ENCODE measurements around the gene EFCAB9. TPM values are rescaled to one million over a fixed set of nuclear protein-coding genes. Genes with fewer than 3 reads are reported as not detected.
A peak's percentile ranks its signal among the peaks of the same experiment; 100 is the strongest.

Gene EFCAB9
- total RNA-seq, 1 experiment from 2014 or later: not detected

DNA sequence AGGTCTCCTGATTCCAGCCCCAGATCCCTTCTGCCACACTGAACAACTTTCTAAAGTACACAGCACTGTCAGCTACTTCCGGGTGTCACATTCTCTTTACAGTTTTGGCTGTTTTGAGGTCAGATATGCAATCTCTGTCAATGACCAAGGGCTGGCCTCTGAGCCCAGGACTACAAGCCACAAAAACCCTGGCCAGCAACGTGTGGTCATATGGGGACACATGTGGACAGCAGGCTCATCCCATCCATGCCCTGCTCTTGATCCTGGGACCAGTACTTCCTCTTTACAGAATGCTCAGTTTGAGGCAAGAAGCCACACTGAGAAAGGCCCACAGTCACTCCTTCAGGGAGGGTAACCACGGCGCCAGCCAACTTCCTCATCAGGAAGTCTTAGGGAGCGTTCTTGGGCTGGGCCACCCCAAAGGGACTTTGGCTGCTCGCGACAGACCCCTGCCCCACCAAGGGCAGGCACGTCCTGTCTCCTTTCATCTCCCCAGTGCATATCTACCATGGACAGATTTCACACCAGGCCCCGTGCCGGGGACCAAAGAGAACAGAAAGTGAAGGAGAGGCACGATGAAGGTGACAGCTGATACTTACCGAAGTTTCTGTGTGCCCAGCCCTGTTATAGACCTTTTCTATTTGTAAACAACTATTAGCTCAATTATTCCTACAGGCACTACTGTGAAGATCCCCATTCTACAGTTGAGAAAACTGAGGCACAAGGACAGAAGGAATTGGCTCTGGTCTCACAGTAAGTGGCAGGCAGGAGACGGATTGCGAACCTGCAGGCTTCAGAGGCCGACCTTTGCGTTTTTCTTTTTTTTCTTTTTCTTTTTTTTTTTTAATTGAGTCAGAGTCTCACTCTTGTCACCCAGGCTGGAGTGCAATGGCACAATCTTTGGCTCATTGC lies 43.2 kb upstream of the EFCAB9 start:
- Histone ChIP-seq H2AFZ (ENCODE audit: low read length) (no peak overlapping the region), H4K91ac (ENCODE audit: insufficient read length, low read depth, low read length) (no peak overlapping the region), H3K14ac (ENCODE audit: insufficient read depth, low read length) (no peak overlapping the region; the same call in 1 of the 2 replicates), H3K23me2 (ENCODE audit: insufficient read length, low read depth, low read length, poor library complexity, severe bottlenecking) (no peaks in the 10 kb centered on the region), H3K23ac (ENCODE audit: insufficient read length, low read depth, low read length) (no peak overlapping the region), H2BK20ac (ENCODE audit: low read depth, low read length, poor library complexity, severe bottlenecking) (no peak overlapping the region), H3K4me2 (ENCODE audit: insufficient read depth, insufficient read length, low read length) (no peak overlapping the region), H2BK5ac (ENCODE audit: insufficient read length, low read length) (no peak overlapping the region), H2BK12ac (ENCODE audit: insufficient read length, low read depth, low read length) (no peak overlapping the region), H3K9ac (ENCODE audit: extremely low read depth, insufficient read length, low read length) (no peak overlapping the region), H3K79me1 (ENCODE audit: insufficient read depth, low read depth, low read length, poor library complexity, severe bottlenecking) (no peaks in the 10 kb centered on the region), H4K20me1 (ENCODE audit: control insufficient read depth, insufficient read depth, insufficient read length) (no peaks in the 10 kb centered on the region), H3K9me3 (ENCODE audit: control insufficient read depth, low read depth, low read length) (no peaks in the 10 kb centered on the region), H2BK15ac (ENCODE audit: low read depth, low read length) (no peak overlapping the region), H4K8ac (replicated peaks; ENCODE audit: insufficient read length, low read depth, low read length) (no peak overlapping the region), H3T11ph (ENCODE audit: low read length) (no peak overlapping the region), H3K27ac (ENCODE audit: insufficient read length, low read depth, low read length) (no peak overlapping the region), H3K4me1 (ENCODE audit: insufficient read depth, low read length) (no peaks in the 10 kb centered on the region), H3K56ac (ENCODE audit: insufficient read length, low read depth, low read length) (no peak overlapping the region), H3K18ac (ENCODE audit: insufficient read length, low read depth, low read length) (no peak overlapping the region), H3K79me2 (ENCODE audit: insufficient read depth, low read length) (no peaks in the 10 kb centered on the region), H4K5ac (ENCODE audit: insufficient read length, low read depth, low read length) (no peak overlapping the region), H3K4ac (ENCODE audit: low read depth, low read length) (no peak overlapping the region), H3K27me3 (ENCODE audit: insufficient read depth, low read length) (no peaks in the 10 kb centered on the region), H2BK120ac (ENCODE audit: low read depth, low read length, poor library complexity, severe bottlenecking) (no peak overlapping the region), H2AK5ac (ENCODE audit: insufficient read length, low read length) (no peak overlapping the region)
- Mint-ChIP-seq H3K9me3 (no peaks in the 10 kb centered on the region), H3K4me1 (no peaks in the 10 kb centered on the region), H3K4me3 (no peak overlapping the region), H3K36me3 (ENCODE audit: insufficient read depth in 1 of 3, low read depth in 3 of 3) (peaks cover 0 to 2% (median 0%) of the 10 kb centered on the region in 3 experiments; a peak in 3 of 7 replicates), H3K27me3 (ENCODE audit: low read depth) (no peaks in the 10 kb centered on the region), H3K27ac (peak overlapping the region in 2 of 3 experiments; percentile 29 to 72; a peak in 2 of 7 replicates)
- TF ChIP-seq, protein P1, sequence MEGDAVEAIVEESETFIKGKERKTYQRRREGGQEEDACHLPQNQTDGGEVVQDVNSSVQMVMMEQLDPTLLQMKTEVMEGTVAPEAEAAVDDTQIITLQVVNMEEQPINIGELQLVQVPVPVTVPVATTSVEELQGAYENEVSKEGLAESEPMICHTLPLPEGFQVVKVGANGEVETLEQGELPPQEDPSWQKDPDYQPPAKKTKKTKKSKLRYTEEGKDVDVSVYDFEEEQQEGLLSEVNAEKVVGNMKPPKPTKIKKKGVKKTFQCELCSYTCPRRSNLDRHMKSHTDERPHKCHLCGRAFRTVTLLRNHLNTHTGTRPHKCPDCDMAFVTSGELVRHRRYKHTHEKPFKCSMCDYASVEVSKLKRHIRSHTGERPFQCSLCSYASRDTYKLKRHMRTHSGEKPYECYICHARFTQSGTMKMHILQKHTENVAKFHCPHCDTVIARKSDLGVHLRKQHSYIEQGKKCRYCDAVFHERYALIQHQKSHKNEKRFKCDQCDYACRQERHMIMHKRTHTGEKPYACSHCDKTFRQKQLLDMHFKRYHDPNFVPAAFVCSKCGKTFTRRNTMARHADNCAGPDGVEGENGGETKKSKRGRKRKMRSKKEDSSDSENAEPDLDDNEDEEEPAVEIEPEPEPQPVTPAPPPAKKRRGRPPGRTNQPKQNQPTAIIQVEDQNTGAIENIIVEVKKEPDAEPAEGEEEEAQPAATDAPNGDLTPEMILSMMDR (conservative IDR thresholded peaks at IDR 0.05): no peak
- DNase-seq: no peak
- WGBS (ENCODE audit: extremely low coverage, insufficient read length, low lambda C conversion rate): no CpG with 5 or more reads among the region's 16 CpGs

All from H9 (cell line).